Fibroblast of lung (primary cell): ENCODE data around the gene DTWD1. TPM values are rescaled to one million over a fixed set of nuclear protein-coding genes. Genes with fewer than 3 reads are reported as not detected.

Experiments used
- DNase-seq, 2 donors: peaks; one replicate each; pipeline versions ENCODE4 v3.0.0 to v3.0.0-alpha.2; 2010; ENCODE audit warnings: low read depth in 2 of 2
- H2AFZ ChIP-seq: 2 replicates; pipeline ENCODE4 v1.5.1; 2012; ENCODE audit warnings: low read length, control low read depth, inconsistent platforms
- H3K27ac ChIP-seq: 2 replicates; pipeline ENCODE4 v1.5.1; 2011; ENCODE audit warnings: low read length, control low read depth; ENCODE audit not compliant: insufficient read depth
- H3K27me3 ChIP-seq: 2 replicates; pipeline ENCODE4 v1.5.1; 2011; ENCODE audit warnings: mild to moderate bottlenecking, low read length; ENCODE audit not compliant: control insufficient read depth, insufficient read depth
- H3K36me3 ChIP-seq: 2 replicates; pipeline ENCODE4 v1.5.1; 2011; ENCODE audit warnings: low read length; ENCODE audit not compliant: control insufficient read depth, insufficient read depth
- H3K4me1 ChIP-seq: 2 replicates; pipeline ENCODE4 v1.5.1; 2011; ENCODE audit warnings: low read length; ENCODE audit not compliant: control insufficient read depth, insufficient read depth; ENCODE audit errors: extremely low read depth
- H3K4me2 ChIP-seq: 2 replicates; pipeline ENCODE4 v1.5.1; 2011; ENCODE audit warnings: low read length, control low read depth; ENCODE audit not compliant: insufficient read depth; ENCODE audit errors: extremely low read depth
- H3K4me3 ChIP-seq, 4 experiments: fragments of 200-600 bp in 1 of 4; sonication (generic) in 1 of 4; replicated peaks in 1 of 4; 2 replicates each; pipeline ENCODE4 v1.5.1; 2011 to 2016; ENCODE audit warnings: low read length in 4 of 4, low read depth in 3 of 4, mild to moderate bottlenecking in 3 of 4, control low read depth in 2 of 4, inconsistent platforms in 1 of 4, mixed read lengths in 1 of 4; ENCODE audit not compliant: insufficient read depth in 1 of 4; ENCODE audit errors: control extremely low read depth in 1 of 4
- H3K79me2 ChIP-seq: 2 replicates; pipeline ENCODE4 v1.5.1; 2012; ENCODE audit warnings: mild to moderate bottlenecking, low read length, inconsistent platforms; ENCODE audit not compliant: control insufficient read depth, insufficient read depth
- H3K9ac ChIP-seq: 2 replicates; pipeline ENCODE4 v1.5.1; 2011; ENCODE audit warnings: mild to moderate bottlenecking, low read length, control low read depth; ENCODE audit not compliant: insufficient read depth
- H3K9me3 ChIP-seq: 2 replicates; pipeline ENCODE4 v1.5.1; 2012; ENCODE audit warnings: low read depth, low read length; ENCODE audit not compliant: control insufficient read depth, insufficient read depth
- H4K20me1 ChIP-seq: 2 replicates; pipeline ENCODE4 v1.5.1; 2011; ENCODE audit warnings: low read length; ENCODE audit not compliant: control insufficient read depth, insufficient read depth; ENCODE audit errors: extremely low read depth
- CTCF ChIP-seq, 2 donors: IDR thresholded peaks in 1 of 2; conservative IDR thresholded peaks in 1 of 2; 1 replicate in 1 of 2; 2 replicates in 1 of 2; pipeline ENCODE4 v1.5.1; 2011 to 2012; ENCODE audit warnings: low read length in 2 of 2, control low read depth in 1 of 2, inconsistent platforms in 1 of 2, low read depth in 1 of 2, mild to moderate bottlenecking in 1 of 2
- EZH2 ChIP-seq: IDR thresholded peaks from 2 replicates; pipeline ENCODE4 v1.5.1; 2012; ENCODE audit warnings: low read length, control low read depth, mild to moderate bottlenecking; ENCODE audit errors: missing control alignments
- polyA plus RNA-seq, 2 donors: library from polyadenylated mRNA; depleted of rRNA in 1 of 2; stranded (reverse) in 1 of 2; unstranded in 1 of 2; fragments of >200 nt; gene quantifications; 2 replicates each; pipeline ENCODE4 v1.2.1, GENCODE V29; 2011 to 2012; ENCODE audit warnings: missing spikeins in 1 of 2
- total RNA-seq: library from RNA; depleted of rRNA; stranded (reverse); fragments of >200 nt; gene quantifications from 2 replicates; pipeline ENCODE4 v1.2.1, GENCODE V29; 2014

DTWD1 gene
- total and polyA plus RNA-seq, 2 donors (not counting 1 experiment from before 2014, with no cell fraction given) = 61.8 to 156 TPM

GRCh38 chr15:49622561-49622960 is 1.7 kb downstream of the DTWD1 start:
- Histone ChIP-seq H4K20me1 (no peaks in the 10 kb centered on the region), H3K79me2 (peaks cover 42% of the 10 kb centered on the region), H2AFZ (no peak overlapping the region), H3K27me3 (no peaks in the 10 kb centered on the region), H3K4me3 (peak overlapping the region in 3 of 4 experiments; percentile 14 to 92 (median 77)), H3K36me3 (no peaks in the 10 kb centered on the region), H3K9me3 (peaks cover 4% of the 10 kb centered on the region), H3K9ac (no peak overlapping the region), H3K4me2 (peak overlapping the region; percentile 95), H3K4me1 (peaks cover 6% of the 10 kb centered on the region), H3K27ac (peak overlapping the region; percentile 1)
- peak in 1 of 2 donors; percentile 29 for DNase-seq
- TF ChIP-seq CTCF (conservative IDR thresholded peaks at IDR 0.05 in 1 of 2, IDR thresholded peaks at IDR 0.05 in 1 of 2; ENCODE audit: low read depth in 1 of 2, low read length in 2 of 2) (peak; percentile 7 to 10), EZH2 (no peak)

- TF ChIP-seq CTCF (conservative IDR thresholded peaks at IDR 0.05 in 1 of 2, IDR thresholded peaks at IDR 0.05 in 1 of 2; ENCODE audit: low read depth in 1 of 2, low read length in 2 of 2) (no peak), EZH2 (no peak)
- DNase-seq = peak in 1 of 2 donors; percentile 94
- peak overlapping the region; percentile 15 for H3K27ac ChIP-seq
- H3K36me3 ChIP-seq = no peaks in the 10 kb centered on the region
- peaks cover 4% of the 10 kb centered on the region for H3K9me3 ChIP-seq
- no peaks in the 10 kb centered on the region for H3K27me3 ChIP-seq
- peaks cover 46% of the 10 kb centered on the region for H3K79me2 ChIP-seq
- H3K4me3 ChIP-seq = peak overlapping the region in 1 of 4 experiments; percentile 17
- peaks cover 12% of the 10 kb centered on the region for H3K4me1 ChIP-seq
- no peak overlapping the region for H3K4me2 ChIP-seq
- no peak overlapping the region for H2AFZ ChIP-seq
- H3K9ac ChIP-seq = no peak overlapping the region
- H4K20me1 ChIP-seq = no peaks in the 10 kb centered on the region
Measured at GRCh38 chr15:49624056-49624455, 3.2 kb downstream of the DTWD1 start.

GRCh38 chr15:49625460-49626036 is 4.7 kb downstream of the DTWD1 start:
- Histone ChIP-seq H3K4me2 (no peak overlapping the region), H4K20me1 (no peaks in the 10 kb centered on the region), H3K9me3 (peaks cover 4% of the 10 kb centered on the region), H3K4me3 (no peak overlapping the region), H3K36me3 (no peaks in the 10 kb centered on the region), H2AFZ (no peak overlapping the region), H3K79me2 (peaks cover 48% of the 10 kb centered on the region), H3K4me1 (peaks cover 9% of the 10 kb centered on the region), H3K9ac (no peak overlapping the region), H3K27me3 (no peaks in the 10 kb centered on the region), H3K27ac (peak overlapping the region; percentile 6)
- no peak for TF ChIP-seq EZH2
- no peak for TF ChIP-seq CTCF (conservative IDR thresholded peaks at IDR 0.05 in 1 of 2, IDR thresholded peaks at IDR 0.05 in 1 of 2; ENCODE audit: low read depth in 1 of 2, low read length in 2 of 2)
- peak in 1 of 2 donors; percentile 14 for DNase-seq
